HG03196 (cell line): Measurements from ENCODE around the gene LMF2.

Experiments
- ATAC-seq: cut with Tn5 transposase; IDR thresholded peaks from one replicate; pipeline ENCODE4 v1.9.1; 2021; ENCODE audit not compliant: unreplicated experiment

LMF2 gene

GRCh38 chr22:50468626-50469025 is 38.9 kb downstream of the LMF2 start:
- no peak for ATAC-seq

- ATAC-seq: no peak
These were observed 39.6 kb downstream of the LMF2 start for GRCh38 chr22:50467773-50468440.

DNA sequence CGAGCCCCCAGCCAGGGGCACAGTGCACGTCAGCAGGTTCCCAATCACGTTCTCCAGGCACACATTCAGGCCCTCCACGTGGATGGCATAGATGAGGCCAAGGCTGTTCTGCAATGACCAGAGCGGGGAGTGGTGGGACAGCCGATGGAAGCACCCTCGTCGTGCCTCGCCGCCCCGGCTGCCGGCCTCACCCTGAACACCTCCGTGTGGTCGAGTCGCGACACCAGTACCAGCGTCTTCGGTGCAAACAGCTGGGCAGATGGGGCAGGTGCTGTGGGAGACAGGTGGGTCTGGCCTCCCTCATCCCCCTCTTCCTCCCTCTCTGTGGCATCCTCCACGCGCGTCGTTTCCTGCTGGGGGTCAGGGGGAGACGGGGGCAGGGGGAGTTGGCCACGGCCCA is 40.2 kb downstream of the LMF2 start:
- no peak for ATAC-seq

GRCh38 chr22:50465066-50465930 is 42.2 kb downstream of the LMF2 start:
- no peak for ATAC-seq

DNA sequence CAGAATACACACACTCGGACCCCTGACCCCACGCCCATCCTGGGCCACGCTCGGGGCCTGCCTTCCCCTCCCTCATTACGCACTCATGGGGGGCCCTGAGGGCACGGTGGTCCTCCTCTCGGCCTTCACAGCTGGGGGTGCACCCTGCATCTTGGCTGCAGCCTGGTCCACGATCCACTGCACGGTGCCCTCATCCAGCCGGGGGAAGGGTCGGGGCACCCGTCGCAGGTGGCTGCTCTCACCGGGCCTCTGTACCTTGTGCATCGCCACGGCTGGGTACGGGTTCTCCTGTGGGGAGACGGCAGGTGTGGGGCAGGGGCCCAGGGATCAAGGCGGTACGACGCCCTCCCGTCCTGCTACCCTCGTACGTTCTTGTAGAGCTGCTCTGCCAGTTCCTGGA is 43.1 kb downstream of the LMF2 start:
- no peak for ATAC-seq

DNA sequence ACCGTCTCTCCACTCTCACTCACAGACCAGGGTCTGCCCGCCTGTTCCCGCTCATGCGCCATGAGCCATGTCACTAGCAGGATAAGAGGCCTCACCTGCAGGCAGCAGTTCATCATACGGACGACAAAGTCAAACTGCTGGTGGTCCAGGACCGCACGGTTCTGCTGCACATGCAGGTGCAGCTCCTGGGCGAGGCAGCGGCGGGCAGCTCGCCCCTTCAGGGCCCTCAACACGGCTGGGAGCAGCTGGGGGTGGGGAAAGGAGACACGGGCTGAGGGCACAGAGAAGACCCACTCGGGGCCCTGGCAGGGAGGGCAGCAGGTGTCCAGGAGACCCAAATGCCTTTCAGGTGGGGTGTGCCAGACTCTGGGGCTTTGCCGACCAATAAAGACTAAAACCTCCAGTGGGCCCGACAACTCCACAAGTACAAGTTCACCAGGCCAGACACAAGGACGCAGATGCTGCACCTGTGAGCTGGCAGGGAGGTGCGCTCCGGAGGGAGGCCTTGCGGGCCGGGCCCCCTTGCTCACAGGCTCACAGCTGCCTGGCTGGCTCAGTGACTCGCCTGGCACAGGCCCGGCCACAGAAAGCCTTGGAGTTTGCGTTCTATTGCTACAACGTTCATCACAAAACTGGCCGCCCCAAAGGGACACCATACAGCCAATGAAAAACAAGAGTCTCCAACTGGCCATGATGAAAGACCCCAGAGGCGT is 44.2 kb downstream of the LMF2 start:
- no peak for ATAC-seq

- no peak for ATAC-seq
These were observed 45.4 kb downstream of the LMF2 start for GRCh38 chr22:50461979-50462540.

- ATAC-seq: no peak
These were observed 46.0 kb downstream of the LMF2 start for GRCh38 chr22:50461536-50461935.

DNA sequence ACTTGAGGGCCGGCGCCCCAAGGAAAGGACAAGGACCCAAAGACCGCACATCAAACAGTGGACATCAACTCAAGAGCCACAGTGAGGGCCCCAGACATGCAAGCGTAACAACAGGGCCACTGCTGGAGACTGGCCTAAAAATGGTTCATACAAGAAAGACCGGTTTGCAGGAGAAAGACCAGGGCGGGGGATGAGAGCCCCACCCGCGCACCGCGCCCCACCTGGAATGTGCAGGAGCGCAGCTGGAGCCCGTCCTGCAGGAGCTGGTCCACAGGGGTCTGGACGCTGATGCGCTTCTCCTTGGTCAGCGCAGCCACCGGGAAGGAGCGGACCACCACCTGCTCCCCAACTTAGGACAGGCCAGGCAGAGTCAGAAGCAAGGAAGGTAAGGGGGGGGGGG is 46.6 kb downstream of the LMF2 start:
- no peak for ATAC-seq

- no peak for ATAC-seq
These were observed 47.9 kb downstream of the LMF2 start for GRCh38 chr22:50459496-50460140.

- ATAC-seq: no peak
These were observed 48.5 kb downstream of the LMF2 start for GRCh38 chr22:50459016-50459415.

DNA sequence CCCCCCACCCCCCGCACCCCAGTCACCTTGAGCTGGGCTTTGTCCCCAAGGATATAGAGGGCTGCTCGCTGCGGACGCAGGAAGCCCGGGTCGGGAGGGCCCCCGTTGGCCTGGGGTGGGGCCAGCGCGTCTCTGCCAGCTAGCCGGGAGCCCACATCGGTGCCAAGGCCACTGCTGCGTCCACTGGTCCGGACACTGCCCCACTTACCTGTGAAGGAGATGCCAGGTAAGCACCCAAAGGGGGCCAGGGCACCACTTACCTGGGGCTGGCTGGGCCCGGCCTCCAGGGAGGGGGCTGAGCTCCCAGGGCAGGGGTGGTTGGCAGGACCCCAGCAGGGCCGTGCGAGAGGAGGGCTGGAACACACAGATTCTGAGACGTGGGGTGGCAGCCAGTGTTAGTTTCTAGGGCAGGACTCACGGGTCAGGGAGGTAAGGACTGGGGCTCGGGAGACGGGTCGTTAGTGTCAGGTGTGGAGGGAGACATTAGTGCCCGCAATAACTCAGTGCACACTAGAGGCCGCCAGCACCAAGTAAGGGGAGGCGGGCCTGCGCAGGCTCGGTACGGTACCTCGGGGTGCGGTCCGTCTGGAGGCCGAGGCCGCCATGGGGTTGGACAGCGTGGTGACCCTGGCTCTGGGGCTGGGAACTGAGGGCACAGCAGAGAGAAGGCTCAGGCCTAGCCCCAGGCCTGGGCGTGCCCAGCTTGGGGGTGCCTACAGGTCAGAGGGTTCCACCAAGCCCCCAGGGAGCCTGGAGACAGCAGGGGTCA is 50.9 kb downstream of the LMF2 start:
- ATAC-seq: no peak

- ATAC-seq: no peak
These were observed 51.5 kb downstream of the LMF2 start for GRCh38 chr22:50456026-50456425.

DNA sequence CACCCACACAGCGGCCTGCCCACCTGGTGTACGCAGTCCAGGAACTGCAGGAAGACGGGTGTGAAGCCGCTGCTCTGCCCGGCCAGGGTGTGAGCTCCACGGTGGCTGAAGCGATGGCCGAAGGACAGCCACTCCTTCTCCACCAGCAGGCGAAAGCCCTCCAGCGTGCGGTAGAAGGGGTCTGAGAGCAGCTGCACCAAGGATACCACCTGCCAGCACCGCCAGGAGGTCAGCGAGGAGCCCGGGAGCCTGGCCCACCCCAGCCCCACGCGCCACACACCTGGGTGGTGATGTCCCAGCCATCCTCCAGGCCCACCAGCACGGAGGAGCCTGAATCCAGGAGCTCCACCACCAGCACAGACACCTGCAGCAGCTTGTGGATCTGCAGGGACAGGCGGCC is 52.3 kb downstream of the LMF2 start:
- ATAC-seq: no peak

DNA sequence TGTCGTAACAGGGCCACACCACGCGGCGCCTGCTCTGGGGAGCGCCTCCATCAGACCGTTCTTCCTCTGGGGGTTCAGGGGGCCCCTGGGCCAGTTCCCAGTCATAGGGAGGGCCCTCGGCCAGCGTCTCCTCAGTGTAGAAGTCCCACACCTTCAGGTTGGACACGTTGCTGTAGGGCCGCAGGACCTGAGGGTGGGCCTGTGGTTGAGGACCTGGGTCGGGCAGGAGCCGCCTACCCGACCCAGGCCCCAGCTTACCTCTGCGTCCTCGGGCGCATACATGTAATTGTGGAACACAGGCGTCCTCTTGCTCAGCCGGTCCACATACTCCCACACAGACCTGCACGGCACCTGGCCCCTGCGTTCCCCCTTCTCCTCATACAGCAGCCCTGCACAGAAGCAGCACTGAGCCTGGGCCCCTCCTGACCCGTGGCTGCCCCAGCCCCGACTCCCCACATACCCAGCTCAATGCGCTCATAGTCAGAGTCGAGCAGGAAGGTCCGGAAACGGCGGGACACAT is 52.9 kb downstream of the LMF2 start:
- no peak for ATAC-seq
